Tibial nerve (tissue), 4 donors: ENCODE measurements around the gene TUBB4A.

Source experiments
- CTCF ChIP-seq, 5 experiments: fragments of 200-600 bp in 3 of 5; fragments of 450-650 bp in 2 of 5; sonication (generic) in 3 of 5; IDR thresholded peaks; one replicate each; pipeline ENCODE4 v1.5.1; 2016 to 2019; ENCODE audit warnings: antibody characterized with exemption in 5 of 5, mild to moderate bottlenecking in 3 of 5, moderate library complexity in 2 of 5
- EP300 ChIP-seq, 2 donors: sonication (generic); formaldehyde crosslinking; IDR thresholded peaks; one replicate each; pipeline ENCODE4 v1.6.1; 2017; ENCODE audit warnings: antibody characterized with exemption in 2 of 2, mild to moderate bottlenecking in 1 of 2

GRCh38 chr19:6475321-6476108 lies 26.6 kb downstream of the TUBB4A start:
- TF ChIP-seq EP300 (IDR thresholded peaks at IDR 0.05) (no peak), CTCF (IDR thresholded peaks at IDR 0.05) (no peak)
